Subcutaneous preadipocyte (primary cell): ENCODE results near the gene SMIM20. TPM values are rescaled to one million over a fixed set of nuclear protein-coding genes. Genes with fewer than 3 reads are reported as not detected.

Experiments
- total RNA-seq: library from RNA; depleted of rRNA; stranded (reverse); fragments of >200 nt; gene quantifications from 2 replicates; pipeline ENCODE4 v1.2.3, GENCODE V29; 2012

Gene SMIM20
- total RNA-seq = 24.2 and 27.6 TPM in 2 replicates

GRCh38 chr4:25913851-25914669, at the start of gene SMIM20:
SMIM20 (plus strand) TSS chr4:25914220; CDS start chr4:25914314, 94 bp downstream.

Other genes starting within 250 kb of the SMIM20 start
- 1.8 and 5.7 TPM in 2 replicates for gene SEL1L3, start 51.2 kb upstream of the SMIM20 start, total RNA-seq